Measurements from ENCODE around the gene SPTAN1.

SPTAN1 gene

GRCh38 chr9:128614728-128615127 is 62.3 kb downstream of the SPTAN1 start:
- in situ Hi-C loops (cut with MboI; ENCODE audit: low sequenced_read_pairs, unreplicated experiment) = no loop called here
- no peak for DNase-seq (ENCODE audit: low spot score)
- no peak for TF ChIP-seq CTCF (IDR thresholded peaks at IDR 0.05; ENCODE audit: borderline replicate concordance, control extremely low read depth, extremely low read depth, insufficient read depth, missing control alignments)

- no peak for DNase-seq (ENCODE audit: low spot score)
- TF ChIP-seq CTCF (IDR thresholded peaks at IDR 0.05; ENCODE audit: borderline replicate concordance, control extremely low read depth, extremely low read depth, insufficient read depth, missing control alignments) = no peak
- in situ Hi-C loops (cut with MboI; ENCODE audit: low sequenced_read_pairs, unreplicated experiment) = no loop called here
Observed at GRCh38 chr9:128615571-128615970, 63.2 kb downstream of the SPTAN1 start.

- in situ Hi-C loops (cut with MboI; ENCODE audit: low sequenced_read_pairs, unreplicated experiment) = no loop called here
- no peak for TF ChIP-seq CTCF (IDR thresholded peaks at IDR 0.05; ENCODE audit: borderline replicate concordance, control extremely low read depth, extremely low read depth, insufficient read depth, missing control alignments)
- no peak for DNase-seq (ENCODE audit: low spot score)
Observed at GRCh38 chr9:128617943-128618342, 65.6 kb downstream of the SPTAN1 start.

- no peak for DNase-seq (ENCODE audit: low spot score)
- in situ Hi-C loops (cut with MboI; ENCODE audit: low sequenced_read_pairs, unreplicated experiment) = no loop called here
- no peak for TF ChIP-seq CTCF (IDR thresholded peaks at IDR 0.05; ENCODE audit: borderline replicate concordance, control extremely low read depth, extremely low read depth, insufficient read depth, missing control alignments)
Observed at GRCh38 chr9:128619127-128619526, 66.7 kb downstream of the SPTAN1 start.

- TF ChIP-seq CTCF (IDR thresholded peaks at IDR 0.05; ENCODE audit: borderline replicate concordance, control extremely low read depth, extremely low read depth, insufficient read depth, missing control alignments) = no peak
- no peak for DNase-seq (ENCODE audit: low spot score)
- in situ Hi-C loops (cut with MboI; ENCODE audit: low sequenced_read_pairs, unreplicated experiment) = no loop called here
Observed at GRCh38 chr9:128619779-128620178, 67.4 kb downstream of the SPTAN1 start.

GRCh38 chr9:128621730-128622455 is 69.5 kb downstream of the SPTAN1 start:
- peak; percentile 25 for DNase-seq (ENCODE audit: low spot score)
- TF ChIP-seq CTCF (IDR thresholded peaks at IDR 0.05; ENCODE audit: borderline replicate concordance, control extremely low read depth, extremely low read depth, insufficient read depth, missing control alignments) = no peak
- in situ Hi-C loops (cut with MboI; ENCODE audit: low sequenced_read_pairs, unreplicated experiment) = no loop called here

Data from GM13976 (cell line).